ENCODE measurements around the gene MAST4.
"Not testable (repeated sequence)": the region's sequence is repeated elsewhere in the genome, so short reads cannot be mapped to it uniquely, and the experiment has no call there.

Gene MAST4

DNA sequence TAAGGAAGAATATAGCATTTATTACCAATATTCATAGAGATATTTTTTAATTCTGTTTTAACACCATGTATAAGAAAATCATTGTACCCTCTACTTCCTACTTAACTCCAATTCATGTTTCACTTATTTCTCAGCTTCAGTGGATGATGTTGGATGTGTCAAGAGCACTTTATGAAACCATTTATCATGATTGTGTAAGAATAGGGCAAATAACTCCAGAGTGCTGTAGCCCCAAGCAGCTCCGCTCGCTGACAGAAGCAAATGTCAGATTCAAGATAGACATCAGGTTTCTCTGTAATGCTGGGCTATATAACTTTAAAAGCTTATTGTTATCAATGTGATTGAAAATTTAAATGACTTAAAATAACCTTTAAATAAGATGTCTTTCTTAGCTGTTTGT is 50.4 kb downstream of the MAST4 start:
- no peak for DNase-seq (ENCODE audit: low read depth, low spot score)

DNA sequence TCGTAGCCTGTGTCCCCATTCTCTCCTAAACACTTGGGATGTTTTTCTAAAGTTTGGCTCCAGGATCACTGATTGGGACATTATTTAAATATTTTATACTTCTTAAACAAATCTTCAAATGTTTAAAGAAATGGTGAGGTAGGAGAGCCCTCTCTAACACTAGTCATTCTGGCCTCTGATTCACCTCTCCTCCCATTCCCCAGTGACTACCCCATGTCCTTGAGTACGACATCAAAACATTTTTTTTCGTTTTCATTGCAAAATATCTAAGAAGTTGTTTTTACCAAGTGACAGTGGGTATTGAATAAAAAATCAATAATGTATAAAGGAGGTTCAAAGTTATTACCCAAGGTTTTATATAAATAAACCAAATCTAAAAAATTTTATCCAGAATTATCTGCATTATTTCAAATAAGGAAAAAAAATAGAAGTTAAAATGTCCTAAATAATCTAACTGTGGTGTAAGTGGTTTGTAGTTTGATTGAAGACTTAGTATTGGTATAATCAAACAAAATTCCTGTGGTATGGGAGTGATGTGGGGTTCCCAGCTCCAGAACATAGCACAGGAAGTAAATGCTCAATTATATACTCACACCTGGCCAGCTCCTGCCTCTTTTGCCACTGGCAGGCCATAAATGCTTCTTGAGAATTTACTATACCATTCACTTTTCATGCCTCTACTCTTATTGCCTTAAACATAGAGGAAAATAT is 51.1 kb downstream of the MAST4 start:
- no peak for DNase-seq (ENCODE audit: low read depth, low spot score)

DNA sequence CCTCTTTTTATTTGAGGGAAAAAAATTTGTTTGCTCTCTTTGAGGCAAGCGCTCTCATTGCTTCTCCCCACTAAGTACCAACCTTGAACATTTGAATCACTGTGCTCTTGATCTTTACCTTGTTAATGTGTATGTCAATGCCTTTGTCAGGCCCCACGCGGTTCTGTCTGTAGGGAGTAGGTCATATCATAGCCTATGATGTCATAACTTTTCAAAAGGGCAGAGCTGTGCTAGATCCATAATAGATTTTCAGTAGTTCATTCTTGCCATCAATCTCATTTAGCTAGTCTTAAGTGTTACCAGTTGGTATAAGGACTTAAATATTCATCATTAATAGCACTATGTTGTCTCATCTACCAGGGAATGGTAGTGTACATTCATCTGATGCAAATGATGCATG is 56.6 kb downstream of the MAST4 start:
- DNase-seq (ENCODE audit: low read depth, low spot score): no peak

DNA sequence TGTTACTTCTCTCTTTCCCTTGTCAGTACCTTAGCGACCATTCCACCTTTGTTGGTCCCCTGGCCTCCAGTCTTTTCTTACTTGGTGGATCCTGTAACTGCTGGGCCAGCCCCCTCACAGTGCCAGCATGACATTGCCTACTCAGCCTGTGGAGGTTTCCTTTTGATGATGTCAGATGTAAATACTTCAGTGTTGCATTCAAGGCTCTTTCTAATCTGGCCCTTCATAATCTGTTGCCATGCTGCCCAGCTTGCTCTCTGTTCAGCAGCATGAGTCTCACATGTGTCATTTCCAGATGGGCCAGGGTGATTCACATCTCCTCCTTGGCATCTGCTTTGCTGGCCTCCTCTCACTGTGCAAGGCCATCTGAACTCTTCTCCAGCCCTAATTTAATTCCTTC is 57.1 kb downstream of the MAST4 start:
- DNase-seq (ENCODE audit: low read depth, low spot score): no peak

DNA sequence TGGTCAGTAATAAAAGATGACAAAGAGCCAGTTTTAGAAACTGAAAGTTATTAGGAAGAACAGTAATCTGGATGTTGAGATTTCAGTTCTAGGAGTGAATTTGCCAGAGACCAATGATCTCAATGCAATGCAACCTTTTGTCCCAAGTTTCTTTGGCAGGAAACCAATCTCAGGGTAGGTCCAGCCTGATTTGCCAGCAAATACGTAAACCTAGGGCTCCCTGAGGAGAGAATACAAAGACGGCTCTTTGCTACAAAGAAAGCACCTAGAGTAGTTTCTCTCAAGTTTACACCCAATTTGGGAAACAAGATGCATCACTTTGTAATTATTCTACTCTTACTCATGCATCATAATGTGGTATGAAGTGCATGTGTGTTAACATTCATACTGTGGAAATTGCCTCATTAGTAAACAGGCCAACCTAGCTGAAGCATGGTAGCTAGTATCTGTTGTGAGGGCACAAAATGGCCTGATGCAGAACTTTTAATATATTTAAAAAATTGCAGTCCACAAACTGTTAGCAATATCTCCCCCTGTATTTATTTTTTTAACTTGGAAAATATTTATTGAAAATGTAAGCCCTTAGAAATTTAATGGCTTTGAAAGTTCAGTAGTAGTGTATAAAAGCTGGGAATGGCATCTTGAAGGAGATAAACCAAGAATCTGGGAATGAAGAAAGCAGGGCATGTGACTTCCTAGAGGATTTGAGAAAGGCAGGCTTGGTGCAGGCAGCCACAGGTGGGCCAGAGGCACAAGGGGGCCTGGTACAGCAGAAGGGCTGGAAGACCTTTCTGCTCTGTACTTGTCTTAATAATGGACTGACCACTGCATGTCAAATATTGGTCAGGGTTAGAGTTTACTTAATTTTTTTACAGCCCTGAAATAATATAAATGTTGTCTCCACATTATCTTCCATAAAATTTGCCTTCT is 59.5 kb downstream of the MAST4 start:
- DNase-seq (ENCODE audit: low read depth, low spot score): no peak

DNA sequence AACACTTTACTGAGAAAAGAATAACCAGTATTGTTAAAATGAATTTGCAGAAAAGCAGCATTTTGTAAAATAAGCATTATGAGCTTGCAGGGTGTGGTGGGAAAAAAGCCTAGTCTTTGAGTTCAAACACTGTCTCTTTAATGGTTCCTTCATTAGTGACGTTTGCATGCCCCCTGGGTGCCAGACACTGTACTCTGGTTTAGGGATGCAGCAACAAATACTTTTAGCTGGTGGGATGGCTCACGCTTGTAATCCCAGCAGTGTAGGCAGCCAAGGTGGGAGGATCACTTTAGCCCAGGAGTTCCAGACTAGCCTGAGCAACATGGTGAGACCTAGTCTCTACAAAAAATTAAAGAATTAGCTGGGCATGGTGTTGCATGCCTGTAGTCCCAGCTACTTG is 62.3 kb downstream of the MAST4 start:
- no peak for DNase-seq (ENCODE audit: low read depth, low spot score)

DNA sequence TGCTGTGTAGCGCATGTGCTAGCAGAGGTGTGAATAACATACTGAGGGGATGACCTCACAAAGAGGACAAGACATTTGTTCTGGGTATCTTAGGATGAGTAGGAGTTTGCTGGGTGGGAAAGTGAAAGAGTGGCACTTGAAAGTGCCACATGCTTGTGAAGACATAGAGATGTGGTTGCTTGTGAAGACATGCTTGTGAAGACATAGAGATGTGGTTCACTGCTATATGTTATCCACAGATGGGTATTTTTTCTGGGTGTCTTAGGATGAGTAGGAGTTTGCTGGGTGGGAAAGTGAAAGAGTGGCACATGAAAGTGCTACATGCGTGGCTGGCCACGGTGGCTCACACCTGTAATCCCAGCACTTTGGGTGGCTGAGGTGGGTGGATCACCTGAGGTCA is 63.6 kb downstream of the MAST4 start:
- DNase-seq (ENCODE audit: low read depth, low spot score): no peak

DNA sequence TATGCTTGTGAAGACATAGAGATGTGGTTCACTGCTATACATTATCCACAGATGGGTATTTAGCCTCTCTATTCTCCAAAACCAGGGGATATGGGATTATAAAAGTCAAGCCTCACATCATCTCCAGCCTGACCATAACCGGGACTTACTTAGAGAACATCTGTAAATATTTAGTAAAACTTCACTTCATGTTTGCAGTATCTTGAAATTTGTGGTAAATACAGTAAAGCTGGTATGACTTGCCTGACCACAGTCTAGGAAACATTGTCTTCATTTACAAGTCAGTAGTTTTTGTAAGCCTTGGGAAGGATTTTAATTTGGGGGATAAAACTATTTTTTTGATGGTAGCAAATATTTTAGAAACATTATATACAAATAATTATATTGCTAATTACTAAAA is 64.2 kb downstream of the MAST4 start:
- no peak for DNase-seq (ENCODE audit: low read depth, low spot score)

DNA sequence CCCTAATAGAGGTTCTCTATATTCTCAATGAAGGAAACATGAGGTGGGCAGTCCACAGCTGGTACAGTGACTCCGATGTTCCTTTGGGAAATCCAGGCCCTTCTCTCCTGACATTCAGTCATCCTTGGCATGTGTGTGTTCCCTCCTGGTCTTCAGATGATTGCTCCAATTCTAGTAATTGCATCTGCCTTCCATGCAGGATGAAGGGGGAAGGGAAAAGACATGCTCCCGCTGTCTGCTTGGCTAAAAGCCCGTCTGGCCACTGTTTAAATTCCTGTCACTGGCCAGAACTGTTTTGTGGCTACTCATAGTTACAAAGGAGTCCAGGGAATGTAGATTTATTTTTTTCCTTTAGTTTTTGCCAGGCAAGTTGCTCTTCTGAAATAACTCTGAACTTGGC is 65.0 kb downstream of the MAST4 start:
- no peak for DNase-seq (ENCODE audit: low read depth, low spot score)

DNA sequence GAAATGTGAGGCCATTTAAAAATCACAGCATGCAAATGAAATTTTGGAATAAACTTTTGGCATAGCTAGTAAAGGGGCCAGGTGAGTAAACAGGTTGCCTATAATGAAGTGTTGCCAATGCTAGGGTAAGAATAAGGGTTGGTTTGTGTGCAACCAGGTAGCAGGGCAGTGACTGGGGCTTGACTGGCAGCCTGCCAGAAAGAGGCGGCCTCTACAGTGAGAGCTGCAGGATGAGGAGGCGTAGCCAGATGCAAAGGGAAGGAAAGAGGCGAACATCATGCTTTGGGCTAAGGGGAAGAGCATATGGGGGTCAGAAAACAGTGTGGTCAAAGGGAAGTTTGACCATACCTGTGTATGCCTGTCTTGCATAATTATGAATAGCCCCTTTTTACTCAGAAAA is 70.6 kb downstream of the MAST4 start:
- DNase-seq (ENCODE audit: low read depth, low spot score): no peak

DNA sequence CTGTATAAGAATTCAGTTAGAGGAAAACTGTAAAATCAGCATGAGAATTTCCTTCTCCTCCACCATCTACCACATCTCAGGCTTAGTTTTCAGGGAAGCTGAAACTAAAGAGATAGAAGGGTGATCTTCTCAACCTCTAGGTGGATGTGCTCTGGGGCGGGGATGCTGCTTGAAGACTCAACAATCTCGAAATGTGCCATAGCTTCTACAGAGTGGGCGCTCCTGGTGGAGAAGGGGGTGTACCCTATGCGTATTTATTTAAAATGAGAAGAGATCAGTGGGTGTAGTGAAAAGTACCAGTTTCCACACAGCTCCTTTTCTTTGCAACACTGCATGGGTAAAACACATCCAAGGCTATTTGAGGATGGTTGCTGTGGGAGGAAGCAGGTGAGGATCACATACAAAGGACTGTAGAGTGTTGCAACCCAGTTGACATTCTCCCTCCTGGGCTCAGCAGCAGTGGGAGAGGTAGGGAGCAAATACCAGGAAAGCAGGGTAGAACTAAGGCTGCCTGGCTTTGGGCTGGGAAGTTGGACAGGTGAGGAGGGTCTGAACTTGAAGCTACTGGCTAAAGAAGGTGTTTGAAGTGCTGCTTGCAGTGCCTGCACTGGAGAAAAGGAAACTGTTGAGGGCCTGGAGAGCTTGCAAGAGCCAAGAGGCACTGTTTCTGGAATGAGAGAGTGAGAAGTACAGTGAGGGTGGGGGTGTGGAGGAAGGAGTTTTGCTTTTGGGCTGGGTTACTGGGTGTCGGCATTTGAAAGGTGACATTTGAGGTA is 73.1 kb downstream of the MAST4 start:
- DNase-seq (ENCODE audit: low read depth, low spot score): no peak

DNA sequence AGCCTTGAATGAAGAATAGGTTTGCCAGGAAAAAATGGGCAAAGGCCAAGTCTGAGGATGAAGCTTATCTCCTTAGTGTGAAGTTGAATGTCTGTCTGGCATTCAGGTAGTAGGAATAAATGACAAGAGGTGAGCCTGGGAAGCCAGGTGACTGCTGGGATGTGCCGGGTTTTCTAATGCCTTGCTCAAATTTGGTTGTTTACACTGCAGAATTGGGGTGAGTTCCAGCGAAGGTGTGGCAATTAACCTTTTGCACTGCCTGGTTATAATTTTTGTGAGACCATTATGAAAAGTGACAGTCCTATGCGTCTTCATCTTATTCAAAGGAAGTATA is 73.6 kb downstream of the MAST4 start:
- no peak for DNase-seq (ENCODE audit: low read depth, low spot score)

DNA sequence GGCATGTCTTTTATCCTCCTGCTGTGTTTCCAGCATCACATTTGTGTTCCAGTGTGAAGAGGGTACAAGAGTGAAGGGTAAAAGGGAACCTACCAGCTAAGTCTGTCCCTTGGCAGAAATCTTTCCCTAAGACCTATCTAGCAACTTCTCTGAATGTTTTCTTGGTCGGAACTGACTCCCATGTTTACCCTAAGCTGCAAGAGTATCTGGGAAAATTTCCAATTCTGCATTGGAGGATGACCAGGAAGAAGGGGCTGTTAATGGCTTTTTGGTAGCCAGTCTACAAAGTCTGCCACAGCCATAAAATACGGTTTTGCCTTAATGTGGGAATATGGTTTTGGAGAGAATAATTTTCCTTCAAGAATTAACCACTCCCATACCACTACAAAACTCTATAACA is 75.1 kb downstream of the MAST4 start:
- DNase-seq (ENCODE audit: low read depth, low spot score): no peak

DNA sequence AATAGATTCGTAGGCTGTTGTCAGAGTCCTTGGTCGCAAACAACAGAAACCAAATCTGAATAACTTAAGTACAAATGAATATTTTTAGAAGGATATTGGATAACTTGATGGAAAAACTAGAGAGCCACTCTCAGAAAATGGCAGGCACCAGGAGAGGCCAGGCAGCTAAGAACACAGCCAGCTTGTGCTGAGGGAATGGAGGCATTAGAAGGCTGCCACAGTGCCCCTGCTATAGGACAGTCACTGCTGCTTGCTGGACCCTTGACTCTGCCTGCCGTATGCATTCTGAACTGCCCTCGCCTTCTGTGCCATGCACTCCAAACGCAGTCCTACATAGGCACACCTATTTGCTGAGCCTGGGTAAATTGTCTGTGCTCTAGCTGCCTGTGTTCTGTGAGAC is 78.6 kb downstream of the MAST4 start:
- DNase-seq (ENCODE audit: low read depth, low spot score): no peak

DNA sequence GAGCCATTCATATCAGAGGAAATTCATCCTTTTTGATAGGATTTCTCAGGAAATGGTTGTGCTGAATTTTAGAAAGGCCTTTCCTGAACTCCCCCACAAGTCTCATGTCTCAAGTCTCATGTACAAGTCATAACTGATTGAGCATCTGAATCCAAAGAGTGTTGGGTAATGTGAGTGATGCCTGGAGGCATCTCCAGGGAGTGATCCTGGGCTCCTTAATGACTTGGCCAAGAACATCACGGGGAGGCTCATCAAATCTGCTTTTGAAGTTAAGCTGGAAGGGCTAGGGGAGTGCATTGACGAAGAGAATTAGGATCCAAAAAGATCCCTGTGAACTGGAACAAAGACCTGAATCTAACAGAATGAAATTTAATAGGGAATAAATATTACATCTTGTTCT is 79.2 kb downstream of the MAST4 start:
- DNase-seq (ENCODE audit: low read depth, low spot score): no peak

DNA sequence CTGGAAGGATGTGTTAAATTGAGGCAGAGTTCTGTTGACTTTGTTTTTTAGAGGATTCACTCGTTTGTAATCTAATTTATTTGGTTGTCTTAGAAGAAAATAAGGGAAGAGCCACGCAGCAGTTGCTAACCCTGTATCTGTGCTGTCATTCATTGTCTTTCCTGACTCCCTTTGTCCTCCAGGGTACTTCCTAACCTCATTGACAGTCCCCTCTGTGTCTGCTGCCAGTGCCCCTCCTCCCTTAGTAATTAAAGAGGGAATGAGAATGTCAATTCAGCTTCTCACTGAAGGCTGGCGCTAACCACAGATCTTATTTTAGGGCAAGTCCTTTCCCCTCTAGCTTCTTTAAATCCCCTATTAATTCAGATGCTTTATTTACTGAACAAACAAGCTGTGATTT is 84.0 kb downstream of the MAST4 start:
- no peak for DNase-seq (ENCODE audit: low read depth, low spot score)

DNA sequence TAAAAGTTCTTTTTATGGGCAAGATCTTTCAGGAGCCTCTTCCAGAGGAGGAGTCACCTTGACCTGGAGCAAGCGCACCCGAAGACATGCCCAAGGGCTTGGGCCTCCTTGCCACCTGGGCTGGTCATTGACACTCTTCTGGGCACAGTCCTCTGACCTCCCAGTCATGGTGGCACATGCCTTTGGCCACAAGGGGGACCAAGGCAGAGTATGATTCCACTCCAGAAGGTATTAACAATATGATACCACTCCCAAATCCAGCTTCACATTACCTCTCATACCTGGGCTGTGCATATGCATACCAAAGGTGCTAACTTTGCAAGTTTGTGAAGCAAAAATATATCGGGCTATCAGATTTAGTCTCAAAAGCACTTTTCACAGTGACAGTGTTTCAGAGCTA is 84.6 kb downstream of the MAST4 start:
- no peak for DNase-seq (ENCODE audit: low read depth, low spot score)

DNA sequence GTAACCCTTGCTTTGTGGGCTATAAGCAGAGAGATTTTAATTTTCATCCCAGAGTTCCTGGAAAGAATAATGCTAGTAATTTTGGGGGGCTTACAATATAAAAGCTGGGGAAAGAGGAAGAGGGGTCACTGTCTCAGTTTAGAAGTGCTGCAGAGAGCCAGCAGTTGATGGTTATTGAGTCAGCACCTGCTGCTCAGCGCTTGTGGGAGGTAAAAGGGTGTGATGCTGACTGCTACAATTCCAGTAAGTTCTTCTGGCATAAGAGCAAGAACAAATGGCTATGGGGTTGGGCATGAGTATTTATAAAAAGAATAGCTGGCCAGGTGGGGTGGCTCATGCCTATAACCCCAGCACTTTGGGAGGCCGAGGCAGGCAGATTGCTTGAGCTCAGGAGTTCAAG is 88.5 kb downstream of the MAST4 start:
- no peak for DNase-seq (ENCODE audit: low read depth, low spot score)

DNA sequence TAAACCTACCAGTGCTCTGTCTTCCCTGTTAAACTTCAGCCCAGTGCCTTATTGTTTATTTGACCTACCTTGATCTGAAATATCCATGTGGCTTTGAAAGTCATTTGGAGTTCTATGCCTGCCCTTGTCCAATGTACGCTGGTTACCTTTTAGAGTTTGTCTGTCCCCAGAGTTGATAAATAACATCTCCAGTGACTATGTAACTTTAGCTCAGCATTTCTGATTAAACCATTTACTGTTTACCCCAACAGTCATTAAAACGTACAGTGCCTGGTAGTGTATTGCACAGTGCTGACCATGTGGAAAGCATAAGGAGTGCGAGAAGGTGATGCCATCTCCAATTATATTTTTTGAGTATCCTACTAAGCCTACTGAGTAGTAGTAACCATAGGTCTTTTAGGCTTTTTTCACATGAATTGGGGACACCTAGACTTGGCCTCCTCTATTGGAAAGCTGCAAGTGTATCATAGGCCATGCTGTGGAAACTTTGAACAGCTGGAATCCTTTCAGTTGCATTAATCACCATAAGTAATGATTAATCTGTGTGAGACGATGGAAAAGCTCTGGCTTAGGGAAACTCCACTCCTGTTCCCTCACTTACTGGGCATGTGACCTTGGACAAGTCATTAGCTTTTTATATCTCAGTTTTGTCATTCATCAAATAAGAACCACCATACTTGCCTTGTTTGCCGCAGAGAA is 93.5 kb downstream of the MAST4 start:
- DNase-seq (ENCODE audit: low read depth, low spot score): no peak

DNA sequence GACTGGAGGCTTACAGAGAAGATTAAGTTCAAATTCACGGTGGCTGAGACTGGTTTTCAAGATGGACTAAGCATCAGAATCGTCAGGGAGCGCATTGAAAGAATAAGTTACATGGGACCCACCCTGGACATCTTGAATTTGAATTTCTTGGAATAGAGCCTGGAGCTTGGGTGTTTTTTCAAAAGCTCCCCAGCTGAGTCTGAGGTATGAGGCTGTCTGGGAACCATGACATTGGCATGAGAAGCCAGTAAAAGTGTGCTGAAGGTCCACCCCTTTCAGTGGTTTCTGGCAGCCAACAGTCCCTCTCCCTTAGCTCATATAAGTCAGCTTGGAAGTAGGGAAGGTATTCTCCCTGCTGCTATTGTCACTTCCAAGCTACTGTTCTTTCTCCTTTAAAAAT is 97.8 kb downstream of the MAST4 start:
- DNase-seq (ENCODE audit: low read depth, low spot score): no peak

DNA sequence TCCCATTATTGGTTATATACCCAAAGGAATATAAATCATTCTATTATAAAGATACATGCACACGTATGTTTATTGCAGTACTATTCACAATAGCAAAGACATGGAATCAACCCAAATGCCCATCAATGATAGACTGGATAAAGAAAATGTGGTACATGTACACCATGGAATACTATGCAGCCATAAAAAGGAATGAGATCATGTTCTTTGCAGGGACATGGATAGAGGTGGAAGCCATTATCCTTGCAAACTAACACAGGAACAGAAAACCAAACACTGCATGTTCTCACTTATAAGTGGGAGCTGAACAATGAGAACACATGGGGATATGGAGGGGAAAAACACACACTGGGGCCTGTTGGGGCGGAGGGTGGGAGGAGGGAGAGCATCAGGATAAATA is 99.6 kb downstream of the MAST4 start:
- DNase-seq (ENCODE audit: low read depth, low spot score): not testable (repeated sequence)
